ENCODE results near the gene ZNF784. TPM values are rescaled to one million over a fixed set of nuclear protein-coding genes. Genes with fewer than 3 reads are reported as not detected.
A peak's percentile ranks its signal among the peaks of the same experiment; 100 is the strongest.

ZNF784 gene
- total and polyA plus RNA-seq, 8 donors, result 1.8 to 15.1 (median 5.5) TPM; not detected in 1

DNA sequence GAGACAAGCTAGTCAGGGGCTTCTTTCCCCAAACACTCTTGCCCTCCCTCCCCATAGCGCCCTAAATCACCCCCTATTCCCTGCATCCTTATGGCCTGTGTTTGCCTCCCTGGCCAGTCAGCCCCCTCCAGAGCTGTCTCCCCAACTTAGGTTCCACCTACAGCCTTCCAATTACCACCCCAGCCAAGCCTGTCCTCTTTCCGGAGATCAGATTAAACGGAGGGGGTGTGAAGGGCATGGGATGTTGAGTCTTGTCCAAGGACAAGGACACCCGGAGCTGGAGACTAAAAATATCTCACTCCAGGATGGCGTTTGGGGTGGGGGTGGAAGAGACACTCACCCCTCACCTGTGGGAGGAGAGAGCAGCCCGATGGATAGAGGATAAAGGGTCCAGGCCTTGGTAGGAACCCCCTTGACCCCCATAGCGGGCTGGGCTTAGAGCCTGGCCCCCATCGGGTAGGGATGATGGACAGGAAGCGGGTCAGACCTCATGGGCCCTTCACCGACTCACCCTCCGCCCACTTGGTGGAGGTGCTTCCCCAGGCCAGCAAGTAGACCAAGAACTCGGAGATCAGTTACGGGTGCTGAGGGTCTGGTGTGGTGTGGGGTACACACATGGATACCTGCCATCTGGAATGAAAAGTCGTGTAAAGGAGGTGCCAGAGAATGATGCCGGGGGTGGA is 12.9 kb downstream of the ZNF784 start:
- intact Hi-C loops (cut with DNase I; ENCODE audit: low total_unique reads), result loop anchor here (5.0 kb wide), 1 partner anchor 99 kb away; no protein-coding TSS in a partner anchor
- peaks cover 13 to 69% (median 58%) of the 10 kb centered on the region in 4 donors for H3K36me3 ChIP-seq
- H3K4me3 ChIP-seq, result no peak overlapping the region
- no peaks in the 10 kb centered on the region for H3K27me3 ChIP-seq
- no peak for DNase-seq
- H3K9me3 ChIP-seq, result no peaks in the 10 kb centered on the region
- 72 to 79% (median 77%) methylated on average over 14 to 15 of the region's 15 CpGs for WGBS, 5 donors
- H3K27ac ChIP-seq, result no peak overlapping the region
- no peak for TF ChIP-seq EP300 (IDR thresholded peaks at IDR 0.05)
- no peak for TF ChIP-seq POLR2A (IDR thresholded peaks at IDR 0.05)
- TF ChIP-seq POLR2AphosphoS5 (IDR thresholded peaks at IDR 0.05), result no peak
- TF ChIP-seq, protein P1, sequence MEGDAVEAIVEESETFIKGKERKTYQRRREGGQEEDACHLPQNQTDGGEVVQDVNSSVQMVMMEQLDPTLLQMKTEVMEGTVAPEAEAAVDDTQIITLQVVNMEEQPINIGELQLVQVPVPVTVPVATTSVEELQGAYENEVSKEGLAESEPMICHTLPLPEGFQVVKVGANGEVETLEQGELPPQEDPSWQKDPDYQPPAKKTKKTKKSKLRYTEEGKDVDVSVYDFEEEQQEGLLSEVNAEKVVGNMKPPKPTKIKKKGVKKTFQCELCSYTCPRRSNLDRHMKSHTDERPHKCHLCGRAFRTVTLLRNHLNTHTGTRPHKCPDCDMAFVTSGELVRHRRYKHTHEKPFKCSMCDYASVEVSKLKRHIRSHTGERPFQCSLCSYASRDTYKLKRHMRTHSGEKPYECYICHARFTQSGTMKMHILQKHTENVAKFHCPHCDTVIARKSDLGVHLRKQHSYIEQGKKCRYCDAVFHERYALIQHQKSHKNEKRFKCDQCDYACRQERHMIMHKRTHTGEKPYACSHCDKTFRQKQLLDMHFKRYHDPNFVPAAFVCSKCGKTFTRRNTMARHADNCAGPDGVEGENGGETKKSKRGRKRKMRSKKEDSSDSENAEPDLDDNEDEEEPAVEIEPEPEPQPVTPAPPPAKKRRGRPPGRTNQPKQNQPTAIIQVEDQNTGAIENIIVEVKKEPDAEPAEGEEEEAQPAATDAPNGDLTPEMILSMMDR (IDR thresholded peaks at IDR 0.05), result no peak
- H3K4me1 ChIP-seq, result peaks cover 5 to 65% (median 25%) of the 10 kb centered on the region in 4 donors

- Histone ChIP-seq H3K27ac (no peak overlapping the region), H3K27me3 (no peaks in the 10 kb centered on the region), H3K9me3 (no peaks in the 10 kb centered on the region), H3K4me1 (peaks cover 17 to 78% (median 36%) of the 10 kb centered on the region in 4 donors), H3K36me3 (peaks cover 0 to 48% (median 37%) of the 10 kb centered on the region in 4 donors), H3K4me3 (no peak overlapping the region)
- TF ChIP-seq, protein P1 (IDR thresholded peaks at IDR 0.05), result no peak
- TF ChIP-seq EP300 (IDR thresholded peaks at IDR 0.05) (no peak), POLR2AphosphoS5 (IDR thresholded peaks at IDR 0.05) (no peak), POLR2A (IDR thresholded peaks at IDR 0.05) (no peak)
- 87 to 96% (median 95%) methylated on average over 5 of the region's 5 CpGs for WGBS, 5 donors
- intact Hi-C loops (cut with DNase I; ENCODE audit: low total_unique reads), result no loop called here
- DNase-seq, result no peak
These were observed 15.0 kb downstream of the ZNF784 start for GRCh38 chr19:55609326-55609725.

GRCh38 chr19:55606817-55607216 is 17.5 kb downstream of the ZNF784 start:
- WGBS, 5 donors, result 65 to 72% (median 70%) methylated on average over 9 of the region's 9 CpGs
- Histone ChIP-seq H3K9me3 (no peaks in the 10 kb centered on the region), H3K4me3 (peak overlapping the region; percentile 79 to 98 (median 83)), H3K36me3 (peaks cover 0 to 46% (median 35%) of the 10 kb centered on the region in 4 donors), H3K27ac (peak overlapping the region in 3 of 5 donors; percentile 94 to 98 (median 97)), H3K4me1 (peaks cover 25 to 87% (median 58%) of the 10 kb centered on the region in 4 donors), H3K27me3 (no peaks in the 10 kb centered on the region)
- intact Hi-C loops (cut with DNase I; ENCODE audit: low total_unique reads), result no loop called here
- TF ChIP-seq POLR2A (IDR thresholded peaks at IDR 0.05) (no peak), EP300 (IDR thresholded peaks at IDR 0.05) (no peak), POLR2AphosphoS5 (IDR thresholded peaks at IDR 0.05) (no peak)
- TF ChIP-seq, protein P1 (IDR thresholded peaks at IDR 0.05), result no peak
- DNase-seq, result no peak

- TF ChIP-seq EP300 (IDR thresholded peaks at IDR 0.05) (no peak), POLR2A (IDR thresholded peaks at IDR 0.05) (no peak), POLR2AphosphoS5 (IDR thresholded peaks at IDR 0.05) (no peak)
- TF ChIP-seq, protein P1 (IDR thresholded peaks at IDR 0.05), result no peak
- peak overlapping the region; percentile 25 to 98 (median 96) for H3K27ac ChIP-seq
- intact Hi-C loops (cut with DNase I; ENCODE audit: low total_unique reads), result no loop called here
- H3K4me1 ChIP-seq, result peaks cover 23 to 87% (median 59%) of the 10 kb centered on the region in 4 donors
- H3K4me3 ChIP-seq, result peak overlapping the region; percentile 79 to 98 (median 83)
- peaks cover 0 to 46% (median 35%) of the 10 kb centered on the region in 4 donors for H3K36me3 ChIP-seq
- no peaks in the 10 kb centered on the region for H3K27me3 ChIP-seq
- no peak for DNase-seq
- whole genome bisulfite sequencing, 5 donors, result 20 to 23% (median 21%) methylated on average over 12 of the region's 12 CpGs
- H3K9me3 ChIP-seq, result no peaks in the 10 kb centered on the region
These were observed 17.9 kb downstream of the ZNF784 start for GRCh38 chr19:55606471-55606787.
